Gastroesophageal sphincter (tissue), 4 donors: Measurements from ENCODE around the gene CA4. TPM values are rescaled to one million over a fixed set of nuclear protein-coding genes. Genes with fewer than 3 reads are reported as not detected.
"Not testable (repeated sequence)": the region's sequence is repeated elsewhere in the genome, so short reads cannot be mapped to it uniquely, and the experiment has no call there.

Experiments
- ATAC-seq: fragments of 150-250 bp; one replicate; pipeline ENCODE4 v1.9.1; 2016; ENCODE audit warnings: mild to moderate bottlenecking, moderate library complexity
- H3K27ac ChIP-seq, 4 donors: fragments of 200-600 bp; sonication (generic) in 3 of 4; 1 replicate in 3 of 4; 2 replicates in 1 of 4; pipeline ENCODE4 v1.5.1; 2016 to 2019
- H3K27me3 ChIP-seq: fragments of 200-600 bp; sonication (generic); one replicate; pipeline ENCODE4 v1.5.1; 2019
- H3K36me3 ChIP-seq, 2 donors: fragments of 200-600 bp; sonication (generic); one replicate each; pipeline ENCODE4 v1.5.1; 2019; ENCODE audit warnings: control low read depth in 1 of 2
- H3K4me1 ChIP-seq, 3 donors: fragments of 200-600 bp; sonication (generic); 1 replicate in 2 of 3; 2 replicates in 1 of 3; pipeline ENCODE4 v1.5.1; 2016 to 2019; ENCODE audit warnings: control low read depth in 2 of 3
- H3K4me3 ChIP-seq, 2 donors: fragments of 200-600 bp; sonication (generic); one replicate each; pipeline ENCODE4 v1.5.1; 2019; ENCODE audit warnings: mild to moderate bottlenecking in 1 of 2, moderate library complexity in 1 of 2
- H3K9me3 ChIP-seq, 3 donors: fragments of 200-600 bp; sonication (generic); one replicate each; pipeline ENCODE4 v1.5.1; 2017 to 2019; ENCODE audit warnings: control low read depth in 2 of 3
- CTCF ChIP-seq, 4 experiments: fragments of 200-600 bp in 2 of 4; fragments of 450-650 bp in 2 of 4; sonication (generic) in 1 of 4; IDR thresholded peaks; one replicate each; pipeline ENCODE4 v1.5.1; 2017 to 2019; ENCODE audit warnings: antibody characterized with exemption in 4 of 4, mild to moderate bottlenecking in 2 of 4, moderate library complexity in 2 of 4
- EP300 ChIP-seq: sonication (generic); formaldehyde crosslinking; IDR thresholded peaks from one replicate; pipeline ENCODE4 v1.6.1; 2017; ENCODE audit warnings: antibody characterized with exemption, mild to moderate bottlenecking
- POLR2A ChIP-seq, 2 donors: fragments of 450-650 bp; IDR thresholded peaks; one replicate each; pipeline ENCODE4 v1.6.1; 2017; ENCODE audit warnings: antibody characterized with exemption in 2 of 2, mild to moderate bottlenecking in 2 of 2, moderate library complexity in 1 of 2
- POLR2AphosphoS5 ChIP-seq: sonication (generic); formaldehyde crosslinking; IDR thresholded peaks from one replicate; pipeline ENCODE4 v1.6.1; 2017; ENCODE audit warnings: antibody characterized with exemption
- WGBS, 2 donors: methylation state at CpG; one replicate each; pipeline ENCODE4 v1.1.5; 2018; ENCODE audit warnings: low coverage in 1 of 2; 5-methylcytosine and 5-hydroxymethylcytosine counted together
- total RNA-seq, 4 donors: library from RNA; depleted of rRNA; stranded (reverse); fragments of >200 nt; gene quantifications; one replicate each; pipeline ENCODE4 v1.1.0, GENCODE V29; 2016

Gene CA4
- total RNA-seq, 4 donors from 2014 or later = 1.8 to 5.5 (median 3.3) TPM

GRCh38 chr17:60170835-60171752, 21.3 kb downstream of the CA4 start:
- no peak overlapping the region for H3K4me3 ChIP-seq
- peaks cover 0 to 6% of the 10 kb centered on the region in 2 donors for H3K36me3 ChIP-seq
- peaks cover 0 to 14% (median 0%) of the 10 kb centered on the region in 3 donors for H3K4me1 ChIP-seq
- no peak overlapping the region for H3K27ac ChIP-seq
- H3K9me3 ChIP-seq = no peaks in the 10 kb centered on the region
- 60% methylated on average over 5 of the region's 8 CpGs; no CpG with 5 or more reads in 1 of the 2 donors for WGBS, 2 donors
- no peak for TF ChIP-seq POLR2A (IDR thresholded peaks at IDR 0.05)
- no peak for TF ChIP-seq EP300
- TF ChIP-seq POLR2AphosphoS5 = no peak
- no peak for TF ChIP-seq CTCF (IDR thresholded peaks at IDR 0.05)
- H3K27me3 ChIP-seq = no peaks in the 10 kb centered on the region
- no peak for ATAC-seq

GRCh38 chr17:60171753-60172079, 21.9 kb downstream of the CA4 start:
- Histone ChIP-seq H3K27me3 (no peaks in the 10 kb centered on the region), H3K4me3 (no peak overlapping the region), H3K4me1 (peaks cover 0 to 14% (median 0%) of the 10 kb centered on the region in 3 donors), H3K36me3 (peaks cover 0 to 12% of the 10 kb centered on the region in 2 donors), H3K9me3 (no peaks in the 10 kb centered on the region), H3K27ac (no peak overlapping the region)
- TF ChIP-seq CTCF (IDR thresholded peaks at IDR 0.05) = no peak
- no peak for TF ChIP-seq POLR2A (IDR thresholded peaks at IDR 0.05)
- no peak for TF ChIP-seq EP300
- no peak for TF ChIP-seq POLR2AphosphoS5
- 92 to 97% methylated on average over 4 of the region's 8 CpGs for WGBS, 2 donors
- ATAC-seq = no peak

GRCh38 chr17:60173304-60173819, 23.6 kb downstream of the CA4 start:
- WGBS, 2 donors = 41 to 51% methylated on average over 2 of the region's 2 CpGs
- peaks cover 0 to 14% (median 0%) of the 10 kb centered on the region in 3 donors for H3K4me1 ChIP-seq
- H3K4me3 ChIP-seq = no peak overlapping the region
- no peak for ATAC-seq
- H3K36me3 ChIP-seq = peaks cover 0 to 25% of the 10 kb centered on the region in 2 donors
- TF ChIP-seq POLR2AphosphoS5 (no peak), CTCF (IDR thresholded peaks at IDR 0.05) (no peak), EP300 (no peak), POLR2A (IDR thresholded peaks at IDR 0.05) (no peak)
- H3K27me3 ChIP-seq = no peaks in the 10 kb centered on the region
- no peaks in the 10 kb centered on the region for H3K9me3 ChIP-seq
- no peak overlapping the region for H3K27ac ChIP-seq

- H3K4me3 ChIP-seq = no peak overlapping the region
- H3K27me3 ChIP-seq = no peaks in the 10 kb centered on the region
- no peak overlapping the region for H3K27ac ChIP-seq
- H3K9me3 ChIP-seq = no peaks in the 10 kb centered on the region
- TF ChIP-seq CTCF (IDR thresholded peaks at IDR 0.05) (no peak), EP300 (no peak), POLR2A (IDR thresholded peaks at IDR 0.05) (no peak), POLR2AphosphoS5 (no peak)
- H3K36me3 ChIP-seq = peaks cover 0 to 32% of the 10 kb centered on the region in 2 donors
- ATAC-seq = no peak
- WGBS, 2 donors = 57 to 63% methylated on average over 2 to 3 of the region's 3 CpGs
- H3K4me1 ChIP-seq = peaks cover 0 to 14% (median 0%) of the 10 kb centered on the region in 3 donors
These were observed 24.3 kb downstream of the CA4 start for GRCh38 chr17:60174035-60174434.

GRCh38 chr17:60174767-60175166, 25.0 kb downstream of the CA4 start:
- Histone ChIP-seq H3K36me3 (peaks cover 0 to 39% of the 10 kb centered on the region in 2 donors), H3K4me1 (peaks cover 0 to 14% (median 0%) of the 10 kb centered on the region in 3 donors)
- TF ChIP-seq CTCF (IDR thresholded peaks at IDR 0.05) = peak in 3 of 4 experiments; percentile 5 to 35 (median 15)
- not testable (repeated sequence) for ATAC-seq, H3K9me3 ChIP-seq, H3K4me3 ChIP-seq, H3K27ac ChIP-seq, H3K27me3 ChIP-seq
- 94% methylated on average over 6 of the region's 6 CpGs; no CpG with 5 or more reads in 1 of the 2 donors for WGBS, 2 donors

GRCh38 chr17:60176763-60177162, 27.0 kb downstream of the CA4 start:
- peaks cover 0 to 58% of the 10 kb centered on the region in 2 donors for H3K36me3 ChIP-seq
- WGBS, 2 donors = 70 to 92% methylated on average over 2 of the region's 5 CpGs
- not testable (repeated sequence) for ATAC-seq, H3K27me3 ChIP-seq, H3K9me3 ChIP-seq, H3K4me3 ChIP-seq, H3K27ac ChIP-seq, H3K4me1 ChIP-seq

GRCh38 chr17:60178180-60178579, 28.4 kb downstream of the CA4 start:
- not testable (repeated sequence) for H3K4me1 ChIP-seq, H3K27me3 ChIP-seq, ATAC-seq, H3K4me3 ChIP-seq, H3K27ac ChIP-seq, H3K9me3 ChIP-seq
- H3K36me3 ChIP-seq = peaks cover 0 to 72% of the 10 kb centered on the region in 2 donors
- 75 to 100% methylated on average over 1 to 2 of the region's 2 CpGs for WGBS, 2 donors
